Heart left ventricle (tissue), 16 donors: ENCODE data around the gene RSRP1. TPM values are rescaled to one million over a fixed set of nuclear protein-coding genes. Genes with fewer than 3 reads are reported as not detected.
A peak's percentile ranks its signal among the peaks of the same experiment; 100 is the strongest.

Source experiments
- ATAC-seq, 4 donors: fragments of 200-7000 bp; cut with Tn5 transposase; one replicate each; pipeline ENCODE4 v1.9.1; 2020 to 2022; ENCODE audit warnings: moderate library complexity in 4 of 4, mild to moderate bottlenecking in 3 of 4, moderate number of reproducible peaks in 1 of 4
- DNase-seq, 5 donors: peaks; one replicate each; pipeline ENCODE4 v3.0.0-alpha.2; 2020
- H3K27ac ChIP-seq, 12 donors: fragments of 200-600 bp; sonication (generic) in 4 of 12; one replicate each; pipeline versions ENCODE4 v1.5.0 to v1.8.0; 2016 to 2022; ENCODE audit warnings: mild to moderate bottlenecking in 2 of 12
- H3K27me3 ChIP-seq, 9 donors: fragments of 200-600 bp; sonication (generic) in 2 of 9; one replicate each; pipeline versions ENCODE4 v1.5.1 to v1.8.0; 2016 to 2022; ENCODE audit warnings: mild to moderate bottlenecking in 3 of 9
- H3K36me3 ChIP-seq, 9 donors: fragments of 200-600 bp; sonication (generic) in 2 of 9; one replicate each; pipeline versions ENCODE4 v1.5.0 to v1.8.0; 2018 to 2022; ENCODE audit warnings: mild to moderate bottlenecking in 2 of 9
- H3K4me1 ChIP-seq, 12 donors: fragments of 200-600 bp; sonication (generic) in 4 of 12; one replicate each; pipeline versions ENCODE4 v1.5.0 to v1.8.0; 2016 to 2022; ENCODE audit warnings: mild to moderate bottlenecking in 3 of 12
- H3K4me3 ChIP-seq, 12 donors: fragments of 200-600 bp; sonication (generic) in 4 of 12; one replicate each; pipeline versions ENCODE4 v1.5.0 to v1.8.0; 2017 to 2022; ENCODE audit warnings: mild to moderate bottlenecking in 9 of 12, moderate library complexity in 4 of 12
- H3K9me3 ChIP-seq, 12 donors: fragments of 200-600 bp; sonication (generic) in 4 of 12; one replicate each; pipeline versions ENCODE4 v1.5.0 to v1.8.0; 2016 to 2022; ENCODE audit warnings: mild to moderate bottlenecking in 1 of 12
- CTCF ChIP-seq, 12 donors: fragments of 200-600 bp; sonication (generic) in 4 of 12; IDR thresholded peaks; one replicate each; pipeline versions ENCODE4 v1.5.0 to v1.8.0; 2018 to 2022; ENCODE audit warnings: antibody characterized with exemption in 12 of 12, mild to moderate bottlenecking in 5 of 12
- POLR2A ChIP-seq, 2 donors: fragments of 450-650 bp; IDR thresholded peaks; one replicate each; pipeline ENCODE4 v1.6.1; 2017; ENCODE audit warnings: antibody characterized with exemption in 2 of 2, mild to moderate bottlenecking in 2 of 2, moderate library complexity in 2 of 2
- WGBS, 4 donors: extraction: QIAGEN DNeasy Blood & Tissue Kit in 2 of 4; methylation state at CpG; one replicate each; pipeline versions ENCODE4 v1.1.5 to v1.1.7; 2013 to 2018; 5-methylcytosine and 5-hydroxymethylcytosine counted together
- intact Hi-C, 10 donors: fragments of 100-400 bp; cut with DNase I; formaldehyde crosslinking; loops; one replicate each; pipeline versions ENCODE4 v1.11.1 to v1.14.2; 2022
- polyA plus RNA-seq, 2 donors: library from polyadenylated mRNA; stranded (reverse); fragments of 200-250 nt; gene quantifications; one replicate each; pipeline ENCODE4 v1.2.3, GENCODE V29; 2013
- total RNA-seq, 9 donors: library from RNA; depleted of rRNA in 2 of 9; stranded (reverse); fragments of >200 nt in 2 of 9; fragmentation: NEBNext Ultra II Directional in 3 of 9; extraction: Animal tissue kit (Norgen Biotek cat#: 25700) in 3 of 9; gene quantifications; one replicate each; pipeline versions ENCODE4 v1.1.0 to v1.2.4, GENCODE V29; 2016 to 2023
- donor health status: ischemic (EF 13 %, LVEDD 7.1; RV severe dilation, severe dysfunction).
- donor health status: healthy with polysubstance abuse.
- donor health status: DM: no; HTN: yes; CAD: no.
- donor health status: DM: no; HTN: no; CAD: no.
- donor health status: ischemic (EF 25% LVEDD 6.9; RV normal size, moderate dysfunction).
- donor health status: ischemic (EF 25% LVEDD 5.7; RV mildly dilated, moderate dysfunction).
- donor health status: healthy.
- donor health status: DM: yes; HTN: yes; CAD: no.
- donor health status: ischemic (EF 35%, LVEDD 5.7; RV mildly dilated, moderate dysfunction).
- donor health status: nonischemic (EF 11% LVEDD 7.7; RV severe dilation, severe dysfunction).
- donor health status: DM: yes; HTN: yes; CAD: no.
- donor health status: PGD.
- donor health status: ischemic (EF 29% LVEDD 5.4; RV normal size, mild dysfunction).
- donor health status: nonischemic (EF 23%, LVEDD 6.1; RV moderate dilation, normal function).

RSRP1 gene
- total and polyA plus RNA-seq, 11 donors: 14.4 to 114 (median 29.4) TPM

DNA sequence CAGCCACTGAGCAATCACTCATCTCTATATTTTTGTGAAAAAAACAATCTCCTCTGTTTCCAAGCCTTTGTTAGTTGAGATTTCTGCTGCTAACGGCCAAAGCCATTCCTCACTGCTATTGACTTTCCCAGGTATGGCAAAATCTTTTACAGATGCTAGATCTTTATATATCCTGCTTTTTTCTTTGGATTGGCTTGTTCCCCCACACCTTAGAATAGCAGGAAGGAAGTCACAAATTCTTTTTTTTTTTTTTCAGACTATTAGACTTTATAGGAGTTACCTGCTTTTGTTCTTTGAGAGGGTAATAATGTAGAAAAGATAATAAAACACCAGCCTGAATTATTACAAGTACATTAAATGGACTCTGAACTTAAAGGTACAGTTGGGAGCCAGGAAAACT, 39.2 kb downstream of the RSRP1 start:
- intact Hi-C loops: loop anchor here in 8 of 10 donors (5.0 to 10.0 kb wide), 5 partner anchors 173 to 523 kb away; partner anchors contain the start of gene RUNX3 (in 4 of the 8)
- no peaks in the 10 kb centered on the region for H3K9me3 ChIP-seq
- H3K27ac ChIP-seq: no peak overlapping the region
- peaks cover 0 to 17% (median 0%) of the 10 kb centered on the region in 9 donors for H3K27me3 ChIP-seq
- 47 to 75% (median 69%) methylated on average over 1 of the region's 1 CpG for WGBS, 4 donors
- no peak overlapping the region for H3K4me3 ChIP-seq
- no peaks in the 10 kb centered on the region for H3K4me1 ChIP-seq
- no peak for TF ChIP-seq CTCF (IDR thresholded peaks at IDR 0.05)
- TF ChIP-seq POLR2A (IDR thresholded peaks at IDR 0.05): no peak
- ATAC-seq (no peak), DNase-seq (no peak)
- H3K36me3 ChIP-seq: no peaks in the 10 kb centered on the region

- Histone ChIP-seq H3K4me1 (no peaks in the 10 kb centered on the region), H3K36me3 (no peaks in the 10 kb centered on the region), H3K27me3 (peaks cover 0 to 13% (median 0%) of the 10 kb centered on the region in 9 donors), H3K9me3 (no peaks in the 10 kb centered on the region), H3K4me3 (no peak overlapping the region), H3K27ac (no peak overlapping the region)
- ATAC-seq (no peak), DNase-seq (no peak)
- WGBS, 4 donors: 83 to 93% (median 88%) methylated on average over 5 of the region's 5 CpGs
- intact Hi-C loops: loop anchor here in 8 of 10 donors (5.0 to 10.0 kb wide), 5 partner anchors 171 to 521 kb away; partner anchors contain the start of gene RUNX3 (in 4 of the 8)
- TF ChIP-seq CTCF (IDR thresholded peaks at IDR 0.05): no peak
- TF ChIP-seq POLR2A (IDR thresholded peaks at IDR 0.05): no peak
Measured at GRCh38 chr1:25206201-25206600, 41.1 kb downstream of the RSRP1 start.

- no peak overlapping the region for H3K4me3 ChIP-seq
- TF ChIP-seq POLR2A (IDR thresholded peaks at IDR 0.05) (no peak), CTCF (IDR thresholded peaks at IDR 0.05) (no peak)
- ATAC-seq (no peak), DNase-seq (no peak)
- no peaks in the 10 kb centered on the region for H3K4me1 ChIP-seq
- H3K9me3 ChIP-seq: no peaks in the 10 kb centered on the region
- H3K36me3 ChIP-seq: no peaks in the 10 kb centered on the region
- intact Hi-C loops: loop anchor here in 9 of 10 donors (1.0 to 10.0 kb wide), 8 partner anchors 171 to 521 kb away; partner anchors contain the start of gene RUNX3 (in 4 of the 9)
- peaks cover 0 to 13% (median 0%) of the 10 kb centered on the region in 9 donors for H3K27me3 ChIP-seq
- 79 to 83% (median 80%) methylated on average over 4 to 5 of the region's 5 CpGs for WGBS, 4 donors
- H3K27ac ChIP-seq: no peak overlapping the region
Measured at GRCh38 chr1:25205786-25206185, 41.5 kb downstream of the RSRP1 start.

DNA sequence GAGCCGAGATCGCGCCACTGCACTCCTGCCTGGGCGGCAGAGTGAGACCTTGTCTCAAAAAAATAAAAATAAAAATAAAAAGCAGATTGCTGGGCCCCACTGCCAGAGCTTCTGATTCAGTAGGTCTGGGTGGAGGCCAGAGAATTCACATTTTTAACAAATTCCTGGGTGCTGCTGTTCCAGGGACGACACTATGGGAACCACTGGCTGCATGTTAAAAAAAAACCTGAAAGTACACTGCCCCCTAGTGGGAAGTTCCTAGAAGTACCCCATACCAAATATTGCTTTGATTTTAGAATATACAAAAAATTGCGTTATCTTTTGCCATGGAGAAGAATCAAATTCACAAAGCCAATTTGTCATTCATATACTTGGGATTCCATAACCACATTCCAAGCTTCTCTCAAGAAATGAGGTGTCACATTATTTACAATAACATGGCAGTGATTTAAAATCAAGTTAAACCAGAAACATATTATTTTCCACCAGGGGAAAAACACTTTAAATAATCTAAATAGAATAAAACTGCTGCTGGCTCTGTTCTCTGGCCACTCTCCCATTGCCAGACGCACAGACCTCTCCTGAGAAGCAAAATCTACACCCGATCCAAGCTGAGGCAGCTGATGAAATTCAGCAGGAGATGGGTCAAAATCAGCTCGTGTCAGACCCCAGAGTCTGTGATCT, 42.3 kb downstream of the RSRP1 start:
- H3K27ac ChIP-seq: no peak overlapping the region
- no peaks in the 10 kb centered on the region for H3K36me3 ChIP-seq
- intact Hi-C loops: loop anchor here (1.0 to 10.0 kb wide), 11 partner anchors 103 to 520 kb away; partner anchors contain the start of gene RUNX3 (in 6 of the 10)
- peaks cover 0 to 9% (median 0%) of the 10 kb centered on the region in 9 donors for H3K27me3 ChIP-seq
- ATAC-seq (peak in 2 of 4 donors; percentile 52 to 69), DNase-seq (no peak)
- H3K4me3 ChIP-seq: no peak overlapping the region
- TF ChIP-seq POLR2A (IDR thresholded peaks at IDR 0.05) (no peak), CTCF (IDR thresholded peaks at IDR 0.05) (peak; percentile 75 to 87 (median 80))
- WGBS, 4 donors: 57 to 62% (median 59%) methylated on average over 9 of the region's 9 CpGs
- no peaks in the 10 kb centered on the region for H3K9me3 ChIP-seq
- no peaks in the 10 kb centered on the region for H3K4me1 ChIP-seq
